Measurements from ENCODE around the gene SLC16A11.
A peak's percentile ranks its signal among the peaks of the same experiment; 100 is the strongest.

The SLC16A11 gene

GRCh38 chr17:7080456-7081041 lies 36.7 kb upstream of the SLC16A11 start:
- peaks cover 6 to 57% (median 31%) of the 10 kb centered on the region in 10 experiments; a peak in 18 of 20 replicates for H3K4me1 ChIP-seq
- no peak; a peak in 1 of 22 replicates for TF ChIP-seq Cebpa-rat (IDR thresholded peaks at IDR 0.05)
- peaks cover 0 to 3% (median 0%) of the 10 kb centered on the region in 11 experiments; a peak in 2 of 22 replicates for H3K27me3 ChIP-seq
- no peaks in the 10 kb centered on the region for H3K9me3 ChIP-seq (replicated peaks in 1 of 11)
- H3K36me3 ChIP-seq, result no peaks in the 10 kb centered on the region
- H3K4me2 ChIP-seq, result peak overlapping the region in 8 of 11 experiments; percentile 36 to 92 (median 80); a peak in 16 of 22 replicates
- no peaks in the 10 kb centered on the region for H4K20me1 ChIP-seq
- no peak overlapping the region for H3K9ac ChIP-seq
- peak overlapping the region in 3 of 11 experiments; percentile 11 to 45 (median 23); a peak in 4 of 22 replicates for H3K27ac ChIP-seq
- no peak overlapping the region for H3K4me3 ChIP-seq

- Histone ChIP-seq H3K4me1 (peaks cover 6 to 56% (median 31%) of the 10 kb centered on the region in 10 experiments; a peak in 18 of 20 replicates), H3K9me3 (replicated peaks in 1 of 11) (no peaks in the 10 kb centered on the region), H3K4me3 (peak within 1 kb of the TSS in 3 of 10 experiments; percentile 3 to 29 (median 28); a peak in 3 of 20 replicates), H3K27me3 (peaks cover 0 to 3% (median 0%) of the 10 kb centered on the region in 11 experiments; a peak in 2 of 22 replicates), H3K4me2 (peak within 1 kb of the TSS in 8 of 11 experiments; percentile 36 to 92 (median 80); a peak in 16 of 22 replicates), H3K27ac (peak within 1 kb of the TSS in 5 of 11 experiments; percentile 11 to 45 (median 26); a peak in 8 of 22 replicates), H3K9ac (peak within 1 kb of the TSS in 1 of 11 experiments; percentile 2; a peak in 2 of 22 replicates), H3K36me3 (peaks cover 0 to 6% (median 0%) of the 10 kb centered on the region in 11 experiments; a peak in 2 of 22 replicates), H4K20me1 (no peaks in the 10 kb centered on the region)
- TF ChIP-seq Cebpa-rat (IDR thresholded peaks at IDR 0.05), result no peak; a peak in 1 of 22 replicates
These were observed 35.9 kb upstream of the SLC16A11 start, which contains the start of gene CLEC10A for GRCh38 chr17:7079581-7080455. Gene CLEC10A (minus strand): TSS chr17:7080251. CDS start chr17:7078812, 1,439 bp downstream.

DNA sequence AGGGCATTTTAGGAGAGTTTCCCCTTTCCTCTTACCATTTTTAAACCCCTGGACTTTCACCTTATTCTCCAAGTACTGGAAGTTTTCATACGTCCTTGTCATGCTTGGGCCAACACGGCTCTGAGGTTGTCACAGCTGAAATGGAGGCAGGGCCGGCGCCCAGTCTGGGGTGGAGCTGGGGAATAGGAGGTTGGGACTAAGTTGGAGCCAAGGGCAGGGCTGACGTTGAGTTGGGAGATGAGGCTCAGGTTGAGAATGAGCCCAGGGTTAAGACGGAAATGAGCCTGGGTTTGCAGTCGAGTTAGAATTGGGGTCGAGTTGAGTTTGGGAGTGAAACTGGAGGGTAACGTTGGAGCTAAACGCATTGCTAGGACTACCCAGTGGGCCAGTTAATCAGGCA lies 34.8 kb upstream of the SLC16A11 start:
- H3K9me3 ChIP-seq (replicated peaks in 1 of 11), result no peaks in the 10 kb centered on the region
- H3K9ac ChIP-seq, result no peak overlapping the region
- H3K4me1 ChIP-seq, result peaks cover 6 to 45% (median 26%) of the 10 kb centered on the region in 10 experiments; a peak in 18 of 20 replicates
- no peak overlapping the region for H3K27ac ChIP-seq
- no peaks in the 10 kb centered on the region for H3K27me3 ChIP-seq
- peaks cover 0 to 7% (median 0%) of the 10 kb centered on the region in 11 experiments; a peak in 2 of 22 replicates for H3K36me3 ChIP-seq
- peak overlapping the region in 4 of 11 experiments; percentile 2 to 92 (median 88); a peak in 5 of 22 replicates for H3K4me2 ChIP-seq
- H3K4me3 ChIP-seq, result no peak overlapping the region
- no peaks in the 10 kb centered on the region for H4K20me1 ChIP-seq
- TF ChIP-seq Cebpa-rat (IDR thresholded peaks at IDR 0.05), result no peak

DNA sequence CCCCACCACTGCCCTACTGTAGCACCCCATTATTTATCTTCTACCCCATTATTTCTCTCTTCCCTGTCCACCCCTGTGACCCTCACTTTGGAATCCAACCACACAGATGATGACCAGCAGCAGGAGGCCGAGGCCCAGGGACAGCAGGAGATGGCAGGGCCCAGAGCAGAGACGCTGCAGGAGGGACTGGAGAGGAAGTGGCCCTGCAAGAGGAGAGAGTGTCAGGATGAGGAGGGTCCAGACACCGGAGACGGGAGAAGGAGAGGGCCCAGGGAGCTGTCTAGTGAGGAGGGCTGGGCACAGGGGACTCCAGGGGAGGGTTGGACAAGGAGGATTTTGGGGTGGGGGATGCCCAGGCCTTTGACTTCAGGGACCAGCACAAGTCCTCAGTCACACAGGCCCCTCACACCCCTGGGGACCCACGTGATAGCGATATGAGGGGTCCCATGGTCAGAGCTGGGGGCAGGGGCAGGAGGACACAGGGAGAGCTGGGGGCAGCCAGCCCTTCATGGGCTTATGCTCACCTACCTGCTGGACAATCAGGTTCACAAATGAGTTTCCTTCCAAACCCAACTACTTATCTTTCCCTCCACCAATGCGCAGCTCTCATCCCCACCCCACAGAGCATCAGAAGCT lies 34.1 kb upstream of the SLC16A11 start:
- Histone ChIP-seq H3K4me3 (no peak overlapping the region), H3K27ac (no peak overlapping the region), H4K20me1 (no peaks in the 10 kb centered on the region), H3K27me3 (no peaks in the 10 kb centered on the region), H3K9ac (no peak overlapping the region), H3K4me2 (peak overlapping the region in 2 of 11 experiments; percentile 88 to 89; a peak in 4 of 22 replicates), H3K4me1 (peaks cover 6 to 41% (median 25%) of the 10 kb centered on the region in 10 experiments; a peak in 18 of 20 replicates), H3K9me3 (replicated peaks in 1 of 11) (no peaks in the 10 kb centered on the region), H3K36me3 (peaks cover 0 to 7% (median 0%) of the 10 kb centered on the region in 11 experiments; a peak in 2 of 22 replicates)
- no peak for TF ChIP-seq Cebpa-rat (IDR thresholded peaks at IDR 0.05)

DNA sequence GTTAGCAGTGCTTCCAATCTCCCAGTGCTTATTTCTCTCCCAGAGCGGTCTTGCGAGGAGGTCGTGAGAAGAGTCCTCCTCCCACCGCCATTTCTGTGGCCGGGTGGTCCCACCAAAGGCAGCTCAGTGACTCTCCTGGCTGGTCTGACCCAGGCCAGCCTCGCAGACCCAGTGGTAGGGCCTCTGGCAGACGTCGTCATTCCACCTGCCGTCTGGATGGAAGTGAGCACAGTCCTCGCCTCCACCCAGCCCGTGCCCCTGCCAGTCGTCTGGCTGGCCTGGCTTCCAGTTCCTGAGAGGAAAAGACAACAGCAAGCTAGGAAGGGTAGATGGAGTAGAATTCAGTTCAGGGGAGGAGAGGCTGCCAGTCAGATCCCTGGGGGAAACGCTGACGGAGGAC lies 31.0 kb upstream of the SLC16A11 start:
- Histone ChIP-seq H4K20me1 (no peaks in the 10 kb centered on the region), H3K27me3 (no peaks in the 10 kb centered on the region), H3K4me2 (no peak overlapping the region), H3K27ac (no peak overlapping the region), H3K4me3 (no peak overlapping the region), H3K9ac (no peak overlapping the region), H3K9me3 (replicated peaks in 1 of 11) (no peaks in the 10 kb centered on the region), H3K36me3 (peaks cover 0 to 7% (median 0%) of the 10 kb centered on the region in 11 experiments; a peak in 2 of 22 replicates), H3K4me1 (peaks cover 0 to 29% (median 5%) of the 10 kb centered on the region in 10 experiments; a peak in 16 of 20 replicates)
- no peak for TF ChIP-seq Cebpa-rat (IDR thresholded peaks at IDR 0.05)

DNA sequence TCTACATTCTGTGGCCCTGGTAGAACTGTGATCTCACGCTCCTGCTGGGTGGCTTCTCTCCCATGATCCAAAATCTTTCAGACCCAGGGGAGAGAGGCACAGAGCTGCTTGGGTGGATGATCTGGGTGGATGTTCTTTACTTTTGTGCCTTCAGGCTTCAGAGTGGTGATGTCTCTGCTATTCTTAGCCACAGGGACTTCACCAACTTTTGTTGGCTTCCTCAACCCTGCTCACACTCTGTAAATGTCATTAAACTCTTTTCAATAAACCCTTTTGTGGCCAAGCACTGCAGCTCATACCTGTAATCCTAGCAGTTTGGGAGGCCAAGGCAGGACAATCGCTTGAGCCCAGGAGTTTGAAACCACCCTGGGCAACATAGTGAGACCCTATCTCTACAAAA lies 28.5 kb upstream of the SLC16A11 start:
- TF ChIP-seq Cebpa-rat (IDR thresholded peaks at IDR 0.05), result no peak
- H3K4me1 ChIP-seq, result peaks cover 0 to 7% (median 0%) of the 10 kb centered on the region in 10 experiments; a peak in 1 of 20 replicates
- no peak overlapping the region for H3K9ac ChIP-seq
- no peaks in the 10 kb centered on the region for H3K27me3 ChIP-seq
- peak overlapping the region in 2 of 11 experiments; percentile 2 to 12; a peak in 1 of 22 replicates for H3K4me2 ChIP-seq
- H3K36me3 ChIP-seq, result peaks cover 0 to 7% (median 0%) of the 10 kb centered on the region in 11 experiments; a peak in 3 of 22 replicates
- H3K4me3 ChIP-seq, result no peak overlapping the region
- peaks cover 13 to 21% (median 19%) of the 10 kb centered on the region in 11 experiments for H3K9me3 ChIP-seq (replicated peaks in 1 of 11)
- no peak overlapping the region for H3K27ac ChIP-seq
- no peaks in the 10 kb centered on the region for H4K20me1 ChIP-seq

GRCh38 chr17:7070712-7071111 lies 26.8 kb upstream of the SLC16A11 start:
- Histone ChIP-seq H3K27ac (no peak overlapping the region), H3K4me1 (peaks cover 0 to 7% (median 0%) of the 10 kb centered on the region in 10 experiments; a peak in 1 of 20 replicates), H3K36me3 (peaks cover 0 to 7% (median 0%) of the 10 kb centered on the region in 11 experiments; a peak in 3 of 22 replicates), H4K20me1 (no peaks in the 10 kb centered on the region), H3K4me3 (no peak overlapping the region), H3K9ac (no peak overlapping the region), H3K4me2 (no peak overlapping the region), H3K27me3 (no peaks in the 10 kb centered on the region), H3K9me3 (replicated peaks in 1 of 11) (peaks cover 17 to 28% (median 22%) of the 10 kb centered on the region in 11 experiments)
- TF ChIP-seq Cebpa-rat (IDR thresholded peaks at IDR 0.05), result no peak

DNA sequence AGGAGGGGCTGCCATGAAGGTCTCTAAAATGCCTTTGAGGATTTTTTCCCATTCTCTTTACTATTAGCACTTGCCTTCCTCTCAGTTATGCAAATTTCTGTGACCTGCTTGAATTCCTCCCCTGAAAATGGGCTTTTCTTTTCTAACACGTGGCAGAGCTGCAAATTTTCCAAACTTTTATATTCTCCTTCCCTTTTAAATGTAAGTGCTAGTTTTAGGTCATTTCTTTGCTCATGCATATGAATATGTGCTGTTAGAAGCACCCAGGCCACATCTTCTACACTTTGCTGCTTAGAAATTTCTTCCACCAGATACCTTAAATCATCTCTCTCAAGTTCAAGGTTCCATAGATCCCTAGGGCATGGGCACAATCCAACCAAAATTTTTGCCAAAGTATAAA lies 24.4 kb upstream of the SLC16A11 start:
- H3K27ac ChIP-seq, result no peak overlapping the region
- peaks cover 0 to 5% (median 0%) of the 10 kb centered on the region in 11 experiments; a peak in 1 of 22 replicates for H3K36me3 ChIP-seq
- H3K4me1 ChIP-seq, result peaks cover 0 to 24% (median 4%) of the 10 kb centered on the region in 10 experiments; a peak in 8 of 20 replicates
- peaks cover 17 to 28% (median 22%) of the 10 kb centered on the region in 11 experiments for H3K9me3 ChIP-seq (replicated peaks in 1 of 11)
- H3K9ac ChIP-seq, result no peak overlapping the region
- no peaks in the 10 kb centered on the region for H3K27me3 ChIP-seq
- no peak overlapping the region for H3K4me2 ChIP-seq
- H3K4me3 ChIP-seq, result no peak overlapping the region
- H4K20me1 ChIP-seq, result no peaks in the 10 kb centered on the region
- no peak for TF ChIP-seq Cebpa-rat (IDR thresholded peaks at IDR 0.05)

All from BLaER1 treated with 17β-estradiol and CSF1 and Interleukin-3, amounts not matched to agents 10 nM and 100 nM (cell line).